OCI-LY7 (cell line): Measurements from ENCODE around the gene TBC1D7.

Experiments
- EZH2phosphoT487 ChIP-seq: fragments of 200-600 bp; sonication (generic); IDR thresholded peaks from 2 replicates; pipeline ENCODE4 v1.6.1; 2018; ENCODE audit warnings: low read depth, borderline replicate concordance, mild to moderate bottlenecking, mixed run types, antibody characterized with exemption, low read length, moderate library complexity, mixed read lengths
- TF ChIP-seq, protein P1 (sequence below): fragments of 200-600 bp; sonication (generic); conservative IDR thresholded peaks from 2 replicates; pipeline ENCODE4 v1.5.1; 2014; ENCODE audit warnings: mild to moderate bottlenecking, antibody characterized with exemption, low read length, moderate library complexity, mixed read lengths

DNA sequence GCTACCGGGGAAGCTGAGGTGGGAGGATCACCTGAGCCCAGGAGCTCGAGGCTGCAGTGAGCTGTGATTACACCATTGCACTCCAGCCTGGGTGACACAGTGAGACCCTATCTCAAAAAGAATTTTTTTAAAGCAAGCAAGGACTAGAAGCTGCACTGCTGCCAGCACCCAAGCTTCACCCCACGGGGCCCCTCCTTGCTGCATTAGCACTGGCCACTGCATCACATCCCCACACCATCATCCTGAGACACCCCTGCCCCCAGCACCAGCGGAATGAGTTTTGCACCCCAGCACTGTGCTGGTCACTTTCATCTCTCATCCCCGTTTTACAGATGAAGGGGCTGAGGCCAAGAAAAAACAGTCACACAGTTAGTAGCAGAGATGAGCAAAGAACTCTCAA, 30.9 kb downstream of the TBC1D7 start:
- TF ChIP-seq, protein P1, sequence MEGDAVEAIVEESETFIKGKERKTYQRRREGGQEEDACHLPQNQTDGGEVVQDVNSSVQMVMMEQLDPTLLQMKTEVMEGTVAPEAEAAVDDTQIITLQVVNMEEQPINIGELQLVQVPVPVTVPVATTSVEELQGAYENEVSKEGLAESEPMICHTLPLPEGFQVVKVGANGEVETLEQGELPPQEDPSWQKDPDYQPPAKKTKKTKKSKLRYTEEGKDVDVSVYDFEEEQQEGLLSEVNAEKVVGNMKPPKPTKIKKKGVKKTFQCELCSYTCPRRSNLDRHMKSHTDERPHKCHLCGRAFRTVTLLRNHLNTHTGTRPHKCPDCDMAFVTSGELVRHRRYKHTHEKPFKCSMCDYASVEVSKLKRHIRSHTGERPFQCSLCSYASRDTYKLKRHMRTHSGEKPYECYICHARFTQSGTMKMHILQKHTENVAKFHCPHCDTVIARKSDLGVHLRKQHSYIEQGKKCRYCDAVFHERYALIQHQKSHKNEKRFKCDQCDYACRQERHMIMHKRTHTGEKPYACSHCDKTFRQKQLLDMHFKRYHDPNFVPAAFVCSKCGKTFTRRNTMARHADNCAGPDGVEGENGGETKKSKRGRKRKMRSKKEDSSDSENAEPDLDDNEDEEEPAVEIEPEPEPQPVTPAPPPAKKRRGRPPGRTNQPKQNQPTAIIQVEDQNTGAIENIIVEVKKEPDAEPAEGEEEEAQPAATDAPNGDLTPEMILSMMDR = no peak
- no peak for TF ChIP-seq EZH2phosphoT487
